H1 (cell line): ENCODE results near the gene SMIM1. TPM values are rescaled to one million over a fixed set of nuclear protein-coding genes. Genes with fewer than 3 reads are reported as not detected.
"Not testable (repeated sequence)": the region's sequence is repeated elsewhere in the genome, so short reads cannot be mapped to it uniquely, and the experiment has no call there.

Experiments
- CTCF ChIA-PET: fragments of 300-600 bp; sonication (Branson Sonifier 250); formaldehyde crosslinking; loops from one replicate; lab custom pipeline; 2021; ENCODE audit not compliant: partially characterized antibody; lab: Charles Lee
- POLR2A ChIA-PET: fragments of 300-600 bp; sonication (Branson Sonifier 250); formaldehyde crosslinking; loops from one replicate; lab custom pipeline; 2021; ENCODE audit warnings: inconsistent platforms; ENCODE audit not compliant: partially characterized antibody; lab: Charles Lee
- DNase-seq, 2 experiments: peaks; one replicate each; pipeline versions ENCODE4 v3.0.0 to v3.0.0-alpha.2; 2010 to 2022; ENCODE audit warnings: low spot score in 2 of 2, low read depth in 1 of 2, mixed read lengths in 1 of 2
- FAIRE-seq: peaks from 2 replicates; lab custom pipeline; 2011; peaks lifted over from hg19 to GRCh38; lab: Jason Lieb, UNC
- H2AFZ ChIP-seq: 2 replicates; pipeline ENCODE4 v1.8.1; 2012; ENCODE audit warnings: low read length, inconsistent platforms
- H2AK5ac ChIP-seq: 2 replicates; pipeline ENCODE4 v1.6.1; 2013; ENCODE audit warnings: low read depth, low read length
- H2BK120ac ChIP-seq: replicated peaks from 2 replicates; pipeline ENCODE3; 2013; ENCODE audit warnings: low read depth, low read length, inconsistent platforms
- H2BK12ac ChIP-seq: 2 replicates; pipeline ENCODE4 v1.6.1; 2013; ENCODE audit warnings: low read depth, low read length
- H2BK15ac ChIP-seq: 2 replicates; pipeline ENCODE4 v1.6.1; 2013; ENCODE audit warnings: low read length
- H2BK20ac ChIP-seq: 2 replicates; pipeline ENCODE4 v1.6.1; 2013; ENCODE audit warnings: low read length
- H2BK5ac ChIP-seq: 2 replicates; pipeline ENCODE4 v1.6.1; 2013; ENCODE audit warnings: low read depth, low read length
- H3K14ac ChIP-seq: 2 replicates; pipeline ENCODE4 v1.6.1; 2013; ENCODE audit warnings: inconsistent platforms; ENCODE audit not compliant: insufficient read length
- H3K18ac ChIP-seq: 2 replicates; pipeline ENCODE4 v1.6.1; 2013; ENCODE audit warnings: low read length; ENCODE audit errors: extremely low read depth
- H3K23ac ChIP-seq: 2 replicates; pipeline ENCODE4 v1.6.1; 2013; ENCODE audit warnings: inconsistent platforms; ENCODE audit not compliant: insufficient read length
- H3K23me2 ChIP-seq: 2 replicates; pipeline ENCODE4 v1.6.1; 2013; ENCODE audit warnings: low read depth, low read length
- H3K27ac ChIP-seq: 2 replicates; pipeline ENCODE4 v1.6.1; 2011; ENCODE audit warnings: low read depth, low read length, inconsistent platforms
- H3K27me3 ChIP-seq, 4 experiments: replicated peaks in 1 of 4; 1 replicate in 1 of 4; 2 replicates in 3 of 4; pipeline versions ENCODE4 v1.6.1 to v1.8.1; 2011 to 2013; ENCODE audit warnings: low read length in 3 of 4, mild to moderate bottlenecking in 3 of 4, inconsistent platforms in 2 of 4, mixed read lengths in 2 of 4, moderate library complexity in 1 of 4; ENCODE audit not compliant: control insufficient read depth in 3 of 4, insufficient read depth in 3 of 4; ENCODE audit errors: extremely low read depth in 1 of 4
- H3K36me3 ChIP-seq, 4 experiments: 2 replicates each; pipeline versions ENCODE4 v1.6.1 to v1.8.1; 2011 to 2013; ENCODE audit warnings: mild to moderate bottlenecking in 4 of 4, low read length in 3 of 4, moderate library complexity in 2 of 4, control low read depth in 1 of 4, inconsistent platforms in 1 of 4; ENCODE audit not compliant: insufficient read depth in 4 of 4, control insufficient read depth in 2 of 4
- H3K4ac ChIP-seq: replicated peaks from 2 replicates; pipeline ENCODE3; 2013; ENCODE audit warnings: low read length, low read depth, mixed read lengths, inconsistent platforms; ENCODE audit not compliant: insufficient read length
- H3K4me1 ChIP-seq, 4 experiments: replicated peaks in 1 of 4; 1 replicate in 1 of 4; 2 replicates in 3 of 4; pipeline versions ENCODE4 v1.6.1 to v1.8.1; 2011 to 2013; ENCODE audit warnings: low read length in 3 of 4, inconsistent platforms in 2 of 4, mixed read lengths in 1 of 4; ENCODE audit not compliant: insufficient read depth in 4 of 4, control insufficient read depth in 3 of 4
- H3K4me2 ChIP-seq, 2 experiments: 2 replicates each; pipeline versions ENCODE4 v1.6.1 to v1.8.1; 2011 to 2013; ENCODE audit warnings: low read depth in 2 of 2, low read length in 2 of 2, control low read depth in 1 of 2, inconsistent platforms in 1 of 2, mild to moderate bottlenecking in 1 of 2; ENCODE audit not compliant: insufficient read depth in 1 of 2
- H3K4me3 ChIP-seq, 4 experiments: fragments of 200-600, 300-600 bp in 1 of 4; sonication (generic), shearing (Covaris generic), sonication (Bioruptor Twin) in 1 of 4; 2 replicates each; pipeline versions ENCODE4 v1.5.1 to v1.8.1; 2011 to 2016; ENCODE audit warnings: low read length in 4 of 4, low read depth in 3 of 4, control low read depth in 2 of 4, inconsistent platforms in 2 of 4, mild to moderate bottlenecking in 2 of 4, mixed read lengths in 1 of 4, moderate library complexity in 1 of 4; ENCODE audit not compliant: insufficient read depth in 2 of 4; ENCODE audit errors: extremely low read depth in 1 of 4
- H3K56ac ChIP-seq: replicated peaks from 2 replicates; pipeline ENCODE3; 2013; ENCODE audit warnings: low read depth, mild to moderate bottlenecking, mixed read lengths, low read length, inconsistent platforms; ENCODE audit not compliant: insufficient read length
- H3K79me1 ChIP-seq: 2 replicates; pipeline ENCODE4 v1.6.1; 2013; ENCODE audit warnings: low read depth, low read length, control low read depth
- H3K79me2 ChIP-seq, 2 experiments: 2 replicates each; pipeline versions ENCODE4 v1.6.1 to v1.8.1; 2012 to 2013; ENCODE audit warnings: low read length in 2 of 2, mild to moderate bottlenecking in 2 of 2, inconsistent platforms in 1 of 2; ENCODE audit not compliant: insufficient read depth in 2 of 2, control insufficient read depth in 1 of 2
- H3K9ac ChIP-seq, 4 experiments: replicated peaks in 1 of 4; 1 replicate in 1 of 4; 2 replicates in 3 of 4; pipeline versions ENCODE4 v1.6.1 to v1.8.1; 2011 to 2013; ENCODE audit warnings: low read depth in 3 of 4, low read length in 3 of 4, control low read depth in 2 of 4, mild to moderate bottlenecking in 2 of 4, moderate library complexity in 2 of 4, inconsistent platforms in 1 of 4; ENCODE audit errors: extremely low read depth in 1 of 4
- H3K9me3 ChIP-seq, 2 experiments: 2 replicates each; pipeline versions ENCODE4 v1.6.1 to v1.8.1; 2012 to 2013; ENCODE audit warnings: mild to moderate bottlenecking in 2 of 2, moderate library complexity in 2 of 2, control low read depth in 1 of 2, inconsistent platforms in 1 of 2, low read depth in 1 of 2, low read length in 1 of 2, mixed read lengths in 1 of 2; ENCODE audit not compliant: insufficient read depth in 2 of 2
- H4K20me1 ChIP-seq, 2 experiments: replicated peaks in 1 of 2; 2 replicates each; pipeline versions ENCODE3 to v1.8.1; 2011 to 2013; ENCODE audit warnings: inconsistent platforms in 2 of 2, low read length in 2 of 2, mild to moderate bottlenecking in 1 of 2; ENCODE audit not compliant: insufficient read depth in 2 of 2, control insufficient read depth in 1 of 2
- H4K5ac ChIP-seq: 2 replicates; pipeline ENCODE4 v1.6.1; 2013; ENCODE audit warnings: low read length, low read depth, mixed read lengths, inconsistent platforms; ENCODE audit not compliant: insufficient read length
- H4K8ac ChIP-seq: 2 replicates; pipeline ENCODE4 v1.8.0; 2013; ENCODE audit warnings: mild to moderate bottlenecking, moderate library complexity, low read length, inconsistent platforms; ENCODE audit not compliant: insufficient read depth; ENCODE audit errors: extremely low read depth
- H4K91ac ChIP-seq: replicated peaks from 2 replicates; pipeline ENCODE3; 2013; ENCODE audit warnings: low read length, mixed read lengths, inconsistent platforms; ENCODE audit not compliant: insufficient read length
- WGBS, 2 experiments: shearing (Covaris generic) in 1 of 2; methylation state at CpG; one replicate each; pipeline versions ENCODE4 v1.1.6 to v1.1.7; 2013 to 2015; ENCODE audit warnings: low lambda C conversion rate in 2 of 2, mixed read lengths in 2 of 2, inconsistent platforms in 1 of 2, low coverage in 1 of 2, missing lambda C conversion rate in 1 of 2; ENCODE audit not compliant: insufficient replicate concordance in 2 of 2, insufficient coverage in 1 of 2, insufficient read length in 1 of 2; ENCODE audit errors: extremely low coverage in 1 of 2, missing lambda C conversion rate in 1 of 2; 5-methylcytosine and 5-hydroxymethylcytosine counted together
- polyA plus RNA-seq, 7 experiments: library from polyadenylated mRNA; depleted of rRNA in 3 of 7; stranded (reverse) in 5 of 7; unstranded in 2 of 7; fragments of >200 nt in 5 of 7; fragments of 200-250 nt in 2 of 7; gene quantifications; 1 replicate in 5 of 7; 2 replicates in 1 of 7; 4 replicates in 1 of 7; pipeline versions ENCODE4 v1.2.1 to v1.2.3, GENCODE V29; 2011 to 2013; ENCODE audit warnings: missing spikeins in 2 of 7, mixed read lengths in 2 of 7
- total RNA-seq: library from RNA; stranded (reverse); fragmentation: NEBNext Ultra II Directional; extraction: Animal tissue kit (Norgen Biotek cat#: 25700); gene quantifications from 2 replicates; pipeline ENCODE4 v1.2.1, GENCODE V29; 2021

The SMIM1 gene
- total and polyA plus RNA-seq, 2 of the 8 experiments (the other 6 are each of a cell fraction or from before 2014, with no cell fraction given): 7.7 to 9.7 TPM

GRCh38 chr1:3748316-3748900 is 24.1 kb upstream of the SMIM1 start:
- H2AFZ ChIP-seq, DNase-seq, H4K91ac ChIP-seq, H3K36me3 ChIP-seq, H3K4me3 ChIP-seq, H2BK15ac ChIP-seq, H3K4me2 ChIP-seq, H3K4ac ChIP-seq, H3K56ac ChIP-seq, H3K27ac ChIP-seq, H2BK120ac ChIP-seq, H3K27me3 ChIP-seq, H2AK5ac ChIP-seq, H3K18ac ChIP-seq, H3K23ac ChIP-seq, H2BK20ac ChIP-seq, H3K9me3 ChIP-seq, H3K14ac ChIP-seq, H4K8ac ChIP-seq, H2BK5ac ChIP-seq, H4K5ac ChIP-seq, POLR2A ChIA-PET, H3K9ac ChIP-seq, FAIRE-seq, H2BK12ac ChIP-seq: not testable (repeated sequence)
- Histone ChIP-seq H3K23me2 (peaks cover 14% of the 10 kb centered on the region), H3K4me1 (peaks cover 0 to 16% (median 13%) of the 10 kb centered on the region in 4 experiments; a peak in 6 of 7 replicates), H3K79me1 (peaks cover 17% of the 10 kb centered on the region), H4K20me1 (peaks cover 8 to 19% of the 10 kb centered on the region in 2 experiments), H3K79me2 (peaks cover 0 to 27% of the 10 kb centered on the region in 2 experiments; a peak in 3 of 4 replicates)
- 91% methylated on average over 14 of the region's 15 CpGs; no CpG with 5 or more reads in 1 of the 2 experiments for WGBS, 2 experiments
- CTCF ChIA-PET: interaction anchor here (0.6 to 1.3 kb wide), 3 partner anchors 21 to 53 kb away, joined by 3 read pairs; no protein-coding TSS in a partner anchor
